ENCODE data around the gene CDCA7L. TPM values are rescaled to one million over a fixed set of nuclear protein-coding genes. Genes with fewer than 3 reads are reported as not detected.

Gene CDCA7L
- polyA plus RNA-seq, 1 experiment = 34.0 TPM

- no peaks in the 10 kb centered on the region for H3K27me3 ChIP-seq (ENCODE audit: control insufficient read depth, insufficient read depth, low read length)
- no peak for TF ChIP-seq CTCF (IDR thresholded peaks at IDR 0.05; ENCODE audit: insufficient read depth, low read depth, low read length)
- no peak for DNase-seq (ENCODE audit: low read depth)
- ChIA-PET POLR2A (no interaction called here), CTCF (interaction anchor here (1.2 kb wide), 1 partner anchor 59 kb away, joined by 5 read pairs; no protein-coding TSS in a partner anchor)
- no peak overlapping the region for H3K4me3 ChIP-seq (ENCODE audit: low read depth, low read length)
- H3K36me3 ChIP-seq (ENCODE audit: control insufficient read depth, insufficient read depth, low read length) = no peaks in the 10 kb centered on the region
These were observed 62.6 kb downstream of the CDCA7L start for GRCh38 chr7:21883069-21883468.

GRCh38 chr7:21869785-21870402 lies 75.8 kb downstream of the CDCA7L start:
- Histone ChIP-seq H3K36me3 (ENCODE audit: control insufficient read depth, insufficient read depth, low read length) (no peaks in the 10 kb centered on the region), H3K27me3 (ENCODE audit: control insufficient read depth, insufficient read depth, low read length) (no peaks in the 10 kb centered on the region), H3K4me3 (ENCODE audit: low read depth, low read length) (no peak overlapping the region)
- ChIA-PET CTCF (interaction anchor here (0.6 kb wide), 1 partner anchor 1353 kb away, joined by 3 read pairs; no protein-coding TSS in a partner anchor), POLR2A (no interaction called here)
- no peak for DNase-seq (ENCODE audit: low read depth)
- TF ChIP-seq CTCF (IDR thresholded peaks at IDR 0.05; ENCODE audit: insufficient read depth, low read depth, low read length) = no peak

- Histone ChIP-seq H3K27me3 (ENCODE audit: control insufficient read depth, insufficient read depth, low read length) (no peaks in the 10 kb centered on the region), H3K36me3 (ENCODE audit: control insufficient read depth, insufficient read depth, low read length) (no peaks in the 10 kb centered on the region), H3K4me3 (ENCODE audit: low read depth, low read length) (no peak overlapping the region)
- POLR2A ChIA-PET = no interaction called here
- CTCF ChIA-PET = interaction anchor here (0.7 kb wide), 1 partner anchor 13 kb away, joined by 3 read pairs; no protein-coding TSS in a partner anchor
- DNase-seq (ENCODE audit: low read depth) = no peak
- no peak for TF ChIP-seq CTCF (IDR thresholded peaks at IDR 0.05; ENCODE audit: insufficient read depth, low read depth, low read length)
These were observed 77.2 kb downstream of the CDCA7L start for GRCh38 chr7:21868576-21868850.

- no peak overlapping the region for H3K4me3 ChIP-seq (ENCODE audit: low read depth, low read length)
- no peak for TF ChIP-seq CTCF (IDR thresholded peaks at IDR 0.05; ENCODE audit: insufficient read depth, low read depth, low read length)
- ChIA-PET CTCF (interaction anchor here (0.7 kb wide), 1 partner anchor 14 kb away, joined by 3 read pairs; no protein-coding TSS in a partner anchor), POLR2A (no interaction called here)
- H3K27me3 ChIP-seq (ENCODE audit: control insufficient read depth, insufficient read depth, low read length) = no peaks in the 10 kb centered on the region
- no peaks in the 10 kb centered on the region for H3K36me3 ChIP-seq (ENCODE audit: control insufficient read depth, insufficient read depth, low read length)
- no peak for DNase-seq (ENCODE audit: low read depth)
These were observed 77.7 kb downstream of the CDCA7L start for GRCh38 chr7:21867816-21868575.

GRCh38 chr7:21867226-21867625 lies 78.5 kb downstream of the CDCA7L start:
- no peak for DNase-seq (ENCODE audit: low read depth)
- POLR2A ChIA-PET = no interaction called here
- CTCF ChIA-PET = no interaction called here
- Histone ChIP-seq H3K4me3 (ENCODE audit: low read depth, low read length) (no peak overlapping the region), H3K36me3 (ENCODE audit: control insufficient read depth, insufficient read depth, low read length) (no peaks in the 10 kb centered on the region), H3K27me3 (ENCODE audit: control insufficient read depth, insufficient read depth, low read length) (no peaks in the 10 kb centered on the region)
- TF ChIP-seq CTCF (IDR thresholded peaks at IDR 0.05; ENCODE audit: insufficient read depth, low read depth, low read length) = no peak

Data from BJ (cell line).